HG02610 (cell line): ENCODE data around the gene CCL14.
"Not testable (repeated sequence)": the region's sequence is repeated elsewhere in the genome, so short reads cannot be mapped to it uniquely, and the experiment has no call there.

ENCODE experiments used
- ATAC-seq: cut with Tn5 transposase; IDR thresholded peaks from one replicate; pipeline ENCODE4 v1.9.1; 2021; ENCODE audit warnings: mild to moderate bottlenecking, moderate library complexity; ENCODE audit not compliant: unreplicated experiment

CCL14 gene

DNA sequence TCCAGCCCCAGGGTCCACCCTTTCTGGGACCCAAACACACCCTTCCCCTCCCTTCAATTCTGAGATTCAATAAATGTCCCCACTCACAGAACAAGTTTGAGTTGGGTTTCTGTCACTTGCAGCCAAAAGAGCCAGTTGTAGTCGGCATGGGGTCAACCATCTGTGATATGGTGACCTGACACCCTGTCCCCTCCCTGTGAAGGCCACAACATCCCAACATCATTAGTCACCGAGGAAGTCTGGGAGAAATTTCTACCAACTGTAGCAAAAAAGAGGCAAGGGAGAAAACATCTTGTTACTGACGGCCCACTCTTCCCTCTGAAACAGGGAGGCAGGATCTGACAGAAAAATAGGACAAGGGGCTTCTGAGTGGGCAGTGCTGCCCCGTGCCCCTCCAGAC is 42.4 kb downstream of the CCL14 start:
- no peak for ATAC-seq

DNA sequence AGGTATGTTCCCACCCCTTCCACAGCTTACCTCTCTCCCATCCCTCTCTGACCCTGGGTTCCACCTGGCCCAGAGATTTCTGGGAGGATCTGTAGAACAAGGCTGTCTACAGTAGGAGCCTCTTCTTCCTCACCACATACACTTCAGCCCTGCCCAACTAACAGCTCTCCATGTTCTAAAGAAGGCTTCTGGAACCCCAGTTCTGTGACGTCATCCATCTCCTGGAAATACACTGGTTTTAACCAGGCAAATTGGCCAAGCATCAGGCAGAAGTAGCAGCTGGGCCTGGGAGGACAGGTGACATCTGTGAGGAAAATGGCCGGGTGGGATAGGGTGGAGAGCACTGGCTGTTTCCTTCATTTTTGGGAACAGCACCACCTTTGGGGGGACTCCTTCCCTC is 43.0 kb downstream of the CCL14 start, which contains the start of gene LYZL6:
Gene LYZL6, minus strand, starts transcription at position 177 of the 400 bp plus-strand sequence. CDS start 4,357 bp downstream, outside the sequence.
- no peak for ATAC-seq

DNA sequence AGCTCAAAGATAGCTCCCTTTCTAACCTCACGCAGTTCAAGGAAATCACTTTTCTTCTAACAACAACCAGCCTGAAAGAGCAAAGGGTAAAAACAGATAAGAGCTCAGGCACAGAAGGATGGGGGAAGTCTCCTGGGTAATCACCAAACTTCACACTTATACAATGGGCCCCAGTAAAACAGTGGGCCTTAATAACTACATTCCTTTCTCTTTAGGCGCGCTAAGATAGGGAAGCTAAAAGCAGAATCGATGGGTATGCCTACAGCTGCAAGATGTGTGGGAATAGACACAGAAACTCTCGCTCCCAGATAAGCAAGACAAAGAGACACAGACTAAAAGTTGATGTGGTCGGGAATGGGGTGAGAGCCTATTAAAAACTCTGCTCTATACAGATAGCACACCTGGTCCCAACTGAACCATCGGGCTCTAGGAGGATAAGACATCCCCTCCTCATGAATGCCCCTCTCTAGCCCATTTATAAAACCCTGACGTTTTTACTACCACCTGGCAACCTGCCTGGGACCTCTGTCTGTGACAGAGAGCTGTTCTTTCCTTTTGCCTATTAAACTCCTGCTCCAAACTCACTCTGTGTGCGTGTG is 43.8 kb downstream of the CCL14 start:
- ATAC-seq: no peak

DNA sequence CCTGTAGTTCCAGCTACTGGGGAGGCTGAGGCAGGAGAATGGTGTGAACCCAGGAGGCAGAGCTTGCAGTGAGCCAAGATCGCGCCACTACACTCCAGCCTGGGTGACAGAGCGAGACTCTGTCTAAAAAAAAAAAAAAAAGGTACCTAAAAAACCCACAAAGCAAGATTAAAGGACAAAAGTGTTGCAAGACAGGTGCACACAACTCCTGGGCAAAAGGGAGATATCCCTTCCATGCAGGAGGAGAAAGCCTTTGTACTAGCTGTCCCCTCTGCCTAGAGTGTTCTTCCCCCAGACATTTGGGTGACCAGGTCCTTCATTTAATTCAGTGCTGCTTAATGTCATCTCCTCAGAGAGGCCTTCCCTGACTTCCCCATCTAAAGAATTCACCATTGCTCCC is 48.0 kb downstream of the CCL14 start:
- not testable (repeated sequence) for ATAC-seq

DNA sequence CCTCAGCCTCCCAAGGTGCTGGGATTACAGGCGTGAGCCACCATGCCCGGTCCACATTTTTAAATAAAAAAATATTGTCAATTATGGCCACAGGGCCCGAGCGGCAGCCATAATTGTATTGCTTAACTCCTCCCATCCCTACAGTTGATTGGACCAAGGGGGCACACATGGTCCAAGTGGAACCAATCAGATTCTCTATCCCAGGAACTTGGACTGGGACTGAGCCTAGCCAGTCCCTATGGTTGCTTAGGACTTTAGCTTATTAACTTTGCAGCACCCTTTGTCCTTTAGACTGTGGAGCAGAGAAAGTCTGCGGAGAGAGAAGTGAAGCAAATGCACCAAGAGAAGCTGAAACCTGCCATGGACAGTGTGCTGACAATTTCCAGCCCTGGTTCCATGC is 50.5 kb downstream of the CCL14 start:
- no peak for ATAC-seq

DNA sequence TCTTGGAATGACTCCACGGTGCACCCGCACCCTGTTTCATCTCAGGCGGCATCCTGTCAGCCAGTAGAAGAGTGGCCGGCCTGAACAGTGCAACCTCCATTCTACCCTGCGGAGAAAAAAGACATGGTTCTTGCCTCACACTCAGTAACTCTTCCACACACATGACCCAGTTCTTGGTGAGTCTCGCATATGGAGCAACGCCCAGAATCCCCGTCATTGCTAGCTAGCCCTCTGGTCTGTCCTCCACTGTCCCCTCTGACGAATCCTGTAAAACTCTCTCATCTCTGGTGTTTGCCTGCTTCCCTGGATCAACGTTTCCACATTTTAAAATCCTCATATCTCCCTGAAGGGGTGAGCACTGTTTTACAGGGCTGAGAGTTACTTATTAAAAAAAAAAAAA is 51.8 kb downstream of the CCL14 start:
- ATAC-seq: no peak
